WTC11 (cell line): ENCODE results near the gene SPOUT1. TPM values are rescaled to one million over a fixed set of nuclear protein-coding genes. Genes with fewer than 3 reads are reported as not detected.
A peak's percentile ranks its signal among the peaks of the same experiment; 100 is the strongest.
"Not testable (repeated sequence)": the region's sequence is repeated elsewhere in the genome, so short reads cannot be mapped to it uniquely, and the experiment has no call there.

Experiments used
- ATAC-seq: fragments of 200-7000 bp; cut with Tn5 transposase; 2 replicates; pipeline ENCODE4 v1.10.0; 2021; ENCODE audit warnings: mild to moderate bottlenecking, moderate library complexity
- CTCF ChIA-PET: fragments of 300-600 bp; sonication (Branson Sonifier 250); formaldehyde crosslinking; loops from one replicate; lab custom pipeline; 2021; ENCODE audit warnings: antibody characterized with exemption; lab: Charles Lee
- POLR2A ChIA-PET: fragments of 350-600 bp; sonication (Branson Sonifier 250); formaldehyde crosslinking; loops from one replicate; lab custom pipeline; 2021; ENCODE audit warnings: antibody characterized with exemption; lab: Charles Lee
- DNase-seq: peaks from one replicate; pipeline ENCODE4 v3.0.0; 2021; ENCODE audit warnings: low spot score
- H3K27ac Mint-ChIP-seq: 2 replicates; pipeline ENCODE4 v1.8.0; 2021; ENCODE audit warnings: mixed read lengths
- H3K27me3 Mint-ChIP-seq: 2 replicates; pipeline ENCODE4 v1.8.0; 2021; ENCODE audit warnings: low read depth, mild to moderate bottlenecking, moderate library complexity, mixed read lengths
- H3K36me3 Mint-ChIP-seq: 2 replicates; pipeline ENCODE4 v1.8.0; 2021; ENCODE audit warnings: mixed read lengths
- H3K4me1 Mint-ChIP-seq: 2 replicates; pipeline ENCODE4 v1.8.0; 2022; ENCODE audit warnings: mixed read lengths
- H3K4me3 Mint-ChIP-seq: 2 replicates; pipeline ENCODE4 v1.8.0; 2021; ENCODE audit warnings: mild to moderate bottlenecking, moderate library complexity, mixed read lengths
- H3K9me3 Mint-ChIP-seq: 2 replicates; pipeline ENCODE4 v1.8.0; 2021; ENCODE audit warnings: mixed read lengths
- AFF4 ChIP-seq: sonication (generic); formaldehyde crosslinking; IDR thresholded peaks from 2 replicates; pipeline ENCODE4 v1.8.1; 2023; ENCODE audit warnings: mild to moderate bottlenecking, missing genetic modification reagents, borderline replicate concordance
- ATF6 ChIP-seq: sonication (generic); formaldehyde crosslinking; IDR thresholded peaks from 2 replicates; pipeline ENCODE4 v1.8.1; 2023; ENCODE audit warnings: mild to moderate bottlenecking, missing genetic modification reagents
- CBFB ChIP-seq: sonication (generic); formaldehyde crosslinking; IDR thresholded peaks from 2 replicates; pipeline ENCODE4 v1.8.1; 2022; ENCODE audit warnings: mild to moderate bottlenecking, low read depth, missing genetic modification reagents
- E2F5 ChIP-seq: sonication (generic); formaldehyde crosslinking; IDR thresholded peaks from 2 replicates; pipeline ENCODE4 v1.8.1; 2022; ENCODE audit warnings: mild to moderate bottlenecking, moderate library complexity, missing genetic modification reagents
- FOXJ3 ChIP-seq: sonication (generic); formaldehyde crosslinking; IDR thresholded peaks from 2 replicates; pipeline ENCODE4 v1.9.0; 2021; ENCODE audit warnings: missing genetic modification reagents, mild to moderate bottlenecking, borderline replicate concordance
- GRHL2 ChIP-seq: fragments of 250-450 bp; sonication (Bioruptor Pico); IDR thresholded peaks from 2 replicates; pipeline ENCODE4 v1.8.0; 2022; ENCODE audit warnings: mild to moderate bottlenecking, moderate library complexity; ENCODE audit not compliant: insufficient replicate concordance, severe bottlenecking
- MAX ChIP-seq: sonication (generic); formaldehyde crosslinking; IDR thresholded peaks from 2 replicates; pipeline ENCODE4 v1.8.0; 2022; ENCODE audit warnings: mild to moderate bottlenecking, missing genetic modification reagents
- NFATC4 ChIP-seq: fragments of 250-450 bp; sonication (Bioruptor Pico); IDR thresholded peaks from 2 replicates; pipeline ENCODE4 v1.9.0; 2021; ENCODE audit warnings: mild to moderate bottlenecking
- NFE2L1 ChIP-seq: sonication (generic); formaldehyde crosslinking; IDR thresholded peaks from 2 replicates; pipeline ENCODE4 v1.8.1; 2023; ENCODE audit warnings: missing genetic modification reagents
- NFYB ChIP-seq: sonication (generic); formaldehyde crosslinking; conservative IDR thresholded peaks from 2 replicates; pipeline ENCODE4 v1.8.0; 2022; ENCODE audit warnings: low read depth, missing genetic modification reagents
- RELA ChIP-seq: sonication (generic); formaldehyde crosslinking; IDR thresholded peaks from 2 replicates; pipeline ENCODE4 v1.8.1; 2022; ENCODE audit warnings: missing genetic modification reagents, mild to moderate bottlenecking, borderline replicate concordance
- ZNF263 ChIP-seq: sonication (generic); formaldehyde crosslinking; IDR thresholded peaks from 2 replicates; pipeline ENCODE4 v1.8.1; 2022; ENCODE audit warnings: low read depth, mild to moderate bottlenecking, moderate library complexity, missing genetic modification reagents
- ZNF317 ChIP-seq: sonication (generic); formaldehyde crosslinking; IDR thresholded peaks from 2 replicates; pipeline ENCODE4 v1.8.1; 2023; ENCODE audit warnings: low read depth, mild to moderate bottlenecking, moderate library complexity, missing genetic modification reagents, borderline replicate concordance
- ZNF532 ChIP-seq: fragments of 250-450 bp; sonication (Bioruptor Pico); IDR thresholded peaks from 2 replicates; pipeline ENCODE4 v1.9.0; 2021; ENCODE audit warnings: mild to moderate bottlenecking, borderline replicate concordance
- total RNA-seq: library from RNA; stranded (reverse); gene quantifications from 3 replicates; pipeline ENCODE4 v1.2.3, GENCODE V29; 2021
- TF ChIP-seq, protein P1 (sequence below): sonication (generic); formaldehyde crosslinking; IDR thresholded peaks from 2 replicates; pipeline ENCODE4 v1.8.0; 2022; ENCODE audit warnings: mild to moderate bottlenecking, missing genetic modification reagents
- TF ChIP-seq, protein P2 (sequence below): sonication (generic); formaldehyde crosslinking; IDR thresholded peaks from 2 replicates; pipeline ENCODE4 v1.8.1; 2023; ENCODE audit warnings: mild to moderate bottlenecking, missing genetic modification reagents

The SPOUT1 gene
- total RNA-seq, 1 experiment from 2014 or later, result 79.3 TPM

DNA sequence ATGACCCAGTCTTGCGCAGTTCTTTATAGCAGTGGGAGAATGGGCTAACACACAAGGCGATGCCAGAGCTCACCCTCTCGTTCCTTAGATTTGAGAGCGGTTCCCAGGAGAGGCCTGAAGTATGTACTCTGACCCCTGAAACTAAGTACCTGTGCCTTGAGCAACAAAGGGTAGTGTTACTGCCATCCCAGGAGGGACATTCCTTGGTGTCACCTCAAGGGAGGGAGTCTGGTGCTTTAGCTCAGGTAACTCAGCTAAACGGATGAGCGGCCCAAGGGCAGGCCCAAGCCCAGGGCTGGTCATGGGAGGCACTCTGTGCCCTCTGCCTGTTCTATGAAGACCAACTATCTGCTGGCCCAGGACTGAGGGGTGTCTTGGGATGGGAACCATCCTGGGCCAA, 31.9 kb upstream of the SPOUT1 start (continued):
- TF ChIP-seq RELA (CRISPR knock-in tag), result no peak
- TF ChIP-seq E2F5, result no peak
- no peak for TF ChIP-seq NFATC4
- no peak for TF ChIP-seq ZNF263 (CRISPR knock-in tag)
- TF ChIP-seq, protein P1, sequence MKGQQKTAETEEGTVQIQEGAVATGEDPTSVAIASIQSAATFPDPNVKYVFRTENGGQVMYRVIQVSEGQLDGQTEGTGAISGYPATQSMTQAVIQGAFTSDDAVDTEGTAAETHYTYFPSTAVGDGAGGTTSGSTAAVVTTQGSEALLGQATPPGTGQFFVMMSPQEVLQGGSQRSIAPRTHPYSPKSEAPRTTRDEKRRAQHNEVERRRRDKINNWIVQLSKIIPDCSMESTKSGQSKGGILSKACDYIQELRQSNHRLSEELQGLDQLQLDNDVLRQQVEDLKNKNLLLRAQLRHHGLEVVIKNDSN (CRISPR knock-in tag), result no peak
- TF ChIP-seq, all 79 proteins: peak for 0

DNA sequence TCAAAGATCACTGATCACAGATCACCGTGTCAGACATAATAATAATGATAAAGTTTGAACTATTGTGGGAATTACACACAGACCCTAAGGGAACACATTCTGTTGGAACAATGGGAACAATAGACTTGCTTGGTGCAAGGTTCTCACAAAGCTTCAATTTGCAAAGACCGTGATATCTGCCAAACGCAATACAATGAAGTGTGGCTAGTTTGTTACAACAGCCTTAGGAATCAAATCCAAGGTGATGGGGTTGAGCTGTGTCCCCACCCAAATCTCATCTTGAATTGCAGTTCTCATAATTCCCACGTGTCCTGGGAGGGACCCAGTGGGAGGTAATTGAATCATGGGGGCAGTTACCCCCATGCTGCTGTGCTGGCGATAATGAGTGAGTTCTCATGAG, 31.3 kb upstream of the SPOUT1 start:
- H3K27me3 Mint-ChIP-seq, result no peaks in the 10 kb centered on the region
- POLR2A ChIA-PET, result interaction anchor here (0.9 kb wide), 1 partner anchor 34 kb away, joined by 3 read pairs; no protein-coding TSS in a partner anchor
- CTCF ChIA-PET, result interaction anchor here (0.6 to 5.1 kb wide), 10 partner anchors 9 to 262 kb away, joined by 3 to 54 read pairs (median 4); partner anchors contain the start of gene SPOUT1
- peak overlapping the region; percentile 74 for H3K27ac Mint-ChIP-seq
- TF ChIP-seq NFYB (CRISPR knock-in tag) (no peak), FOXJ3 (CRISPR knock-in tag) (no peak), ZNF532 (CRISPR knock-in tag) (no peak), ATF6 (CRISPR knock-in tag) (no peak), AFF4 (CRISPR knock-in tag) (no peak), CBFB (CRISPR knock-in tag) (no peak), ZNF317 (CRISPR knock-in tag) (no peak), MAX (CRISPR knock-in tag) (no peak), GRHL2 (no peak), NFE2L1 (CRISPR knock-in tag) (no peak)
- TF ChIP-seq, protein P2, sequence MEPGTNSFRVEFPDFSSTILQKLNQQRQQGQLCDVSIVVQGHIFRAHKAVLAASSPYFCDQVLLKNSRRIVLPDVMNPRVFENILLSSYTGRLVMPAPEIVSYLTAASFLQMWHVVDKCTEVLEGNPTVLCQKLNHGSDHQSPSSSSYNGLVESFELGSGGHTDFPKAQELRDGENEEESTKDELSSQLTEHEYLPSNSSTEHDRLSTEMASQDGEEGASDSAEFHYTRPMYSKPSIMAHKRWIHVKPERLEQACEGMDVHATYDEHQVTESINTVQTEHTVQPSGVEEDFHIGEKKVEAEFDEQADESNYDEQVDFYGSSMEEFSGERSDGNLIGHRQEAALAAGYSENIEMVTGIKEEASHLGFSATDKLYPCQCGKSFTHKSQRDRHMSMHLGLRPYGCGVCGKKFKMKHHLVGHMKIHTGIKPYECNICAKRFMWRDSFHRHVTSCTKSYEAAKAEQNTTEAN (CRISPR knock-in tag), result no peak
- TF ChIP-seq, all 79 proteins: peak for 0
- no peak for DNase-seq
- Mint-ChIP-seq H3K36me3 (no peaks in the 10 kb centered on the region), H3K9me3 (no peaks in the 10 kb centered on the region), H3K4me3 (no peak overlapping the region), H3K4me1 (peaks cover 19% of the 10 kb centered on the region; the same call in 1 of the 2 replicates)
- ATAC-seq, result no peak

DNA sequence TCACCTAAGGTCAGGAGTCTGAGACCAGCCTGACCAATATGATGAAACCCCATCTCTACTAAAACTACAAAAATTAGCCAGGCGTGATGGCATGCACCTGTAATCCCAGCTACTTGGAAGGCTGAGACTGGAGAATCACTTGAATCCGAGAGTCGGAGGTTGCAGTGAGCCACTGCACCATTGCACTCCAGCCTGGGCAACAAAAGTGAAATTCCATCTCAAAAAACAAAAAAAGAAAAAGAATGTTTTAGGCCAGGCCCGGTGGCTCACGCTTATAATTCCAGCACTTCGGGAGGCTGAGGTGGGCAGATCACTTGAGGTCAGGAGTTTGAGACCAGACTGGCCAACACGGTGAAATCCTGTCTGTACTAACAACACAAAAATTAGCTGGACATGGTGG, 28.9 kb upstream of the SPOUT1 start:
- H3K4me3 Mint-ChIP-seq, ATAC-seq, H3K9me3 Mint-ChIP-seq, H3K27me3 Mint-ChIP-seq, H3K27ac Mint-ChIP-seq, POLR2A ChIA-PET, DNase-seq, H3K36me3 Mint-ChIP-seq: not testable (repeated sequence)
- CTCF ChIA-PET, result interaction anchor here (1.4 kb wide), 1 partner anchor 70 kb away, joined by 6 read pairs; no protein-coding TSS in a partner anchor
- H3K4me1 Mint-ChIP-seq, result peaks cover 15% of the 10 kb centered on the region; the same call in 1 of the 2 replicates

DNA sequence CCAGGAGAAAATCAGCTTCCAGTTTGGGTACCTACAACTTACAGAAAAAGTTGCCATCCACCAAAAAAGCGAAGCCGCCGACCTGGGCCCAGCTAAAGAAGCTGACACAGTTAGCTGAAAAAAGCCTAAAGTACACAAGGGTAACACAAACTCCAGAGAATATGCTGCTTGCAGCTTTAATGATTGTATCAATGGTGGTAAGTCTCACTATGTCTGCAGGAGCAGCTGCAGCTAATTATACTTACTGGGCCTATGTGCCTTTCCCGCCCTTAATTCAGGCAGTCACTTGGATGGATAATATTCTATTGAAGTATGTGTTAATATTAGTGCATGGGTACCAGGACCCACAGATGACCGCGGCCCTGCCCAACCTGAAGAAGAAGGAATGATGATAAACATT, 24.9 kb upstream of the SPOUT1 start:
- DNase-seq, H3K4me3 Mint-ChIP-seq, ATAC-seq, POLR2A ChIA-PET, H3K27ac Mint-ChIP-seq, H3K27me3 Mint-ChIP-seq, H3K4me1 Mint-ChIP-seq: not testable (repeated sequence)
- CTCF ChIA-PET, result interaction anchor here (0.9 kb wide), 1 partner anchor 9 kb away, joined by 5 read pairs; no protein-coding TSS in a partner anchor
- H3K9me3 Mint-ChIP-seq, result peaks cover 20% of the 10 kb centered on the region
- peaks cover 24% of the 10 kb centered on the region for H3K36me3 Mint-ChIP-seq
